HEK293T (cell line): ENCODE data around the gene CLEC18B.

Experiments
- ARNT ChIP-seq: fragments of 450-650 bp; IDR thresholded peaks from 2 replicates; pipeline ENCODE4 v1.6.1; 2017; ENCODE audit warnings: mild to moderate bottlenecking
- FOXA1 ChIP-seq: fragments of 450-650 bp; IDR thresholded peaks from 2 replicates; pipeline ENCODE4 v1.6.1; 2016; ENCODE audit warnings: mild to moderate bottlenecking
- FOXK2 ChIP-seq: fragments of 450-650 bp; IDR thresholded peaks from 2 replicates; pipeline ENCODE4 v1.6.1; 2016; ENCODE audit warnings: mild to moderate bottlenecking
- HDGF ChIP-seq: fragments of 450-650 bp; IDR thresholded peaks from 2 replicates; pipeline ENCODE4 v1.6.1; 2017; ENCODE audit warnings: antibody characterized with exemption, borderline replicate concordance
- SP1 ChIP-seq: fragments of 450-650 bp; IDR thresholded peaks from 2 replicates; pipeline ENCODE4 v1.6.1; 2017
- SUZ12 ChIP-seq: fragments of 450-650 bp; IDR thresholded peaks from 2 replicates; pipeline ENCODE4 v1.6.1; 2016; ENCODE audit warnings: mild to moderate bottlenecking
- TARDBP ChIP-seq: fragments of 450-650 bp; IDR thresholded peaks from 2 replicates; pipeline ENCODE4 v1.6.1; 2016
- ZNF384 ChIP-seq: fragments of 450-650 bp; IDR thresholded peaks from 2 replicates; pipeline ENCODE4 v1.6.1; 2016
- TF ChIP-seq, protein P1 (sequence below): fragments of 450-650 bp; IDR thresholded peaks from 2 replicates; pipeline ENCODE4 v1.6.1; 2016

DNA sequence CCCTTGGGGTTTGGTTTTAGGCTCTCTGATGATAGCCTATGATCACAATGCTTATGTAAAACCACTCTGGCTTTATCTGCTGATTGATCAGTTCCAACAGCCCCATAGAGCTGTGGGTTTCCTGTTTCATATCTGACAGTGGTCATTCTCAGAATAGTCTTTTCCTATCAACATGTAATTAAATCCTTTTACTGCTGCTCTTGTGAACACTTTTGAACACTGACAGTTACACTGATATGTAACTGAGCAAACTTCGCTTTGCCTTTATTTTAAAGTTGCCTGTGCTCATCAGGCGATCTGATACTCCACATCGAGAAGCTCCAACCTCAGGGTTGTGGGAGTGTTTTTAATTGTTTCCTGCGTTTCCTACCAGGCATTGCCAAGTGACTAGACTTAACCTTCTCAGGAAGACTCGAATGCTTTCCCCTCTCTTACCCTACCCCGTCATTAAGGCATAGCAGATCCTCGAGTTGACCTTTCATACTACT is 17.3 kb upstream of the CLEC18B start:
- TF ChIP-seq SUZ12 (no peak), FOXK2 (no peak), ARNT (no peak), HDGF (no peak), ZNF384 (no peak), FOXA1 (no peak), SP1 (no peak), TARDBP (no peak)
- TF ChIP-seq, protein P1, sequence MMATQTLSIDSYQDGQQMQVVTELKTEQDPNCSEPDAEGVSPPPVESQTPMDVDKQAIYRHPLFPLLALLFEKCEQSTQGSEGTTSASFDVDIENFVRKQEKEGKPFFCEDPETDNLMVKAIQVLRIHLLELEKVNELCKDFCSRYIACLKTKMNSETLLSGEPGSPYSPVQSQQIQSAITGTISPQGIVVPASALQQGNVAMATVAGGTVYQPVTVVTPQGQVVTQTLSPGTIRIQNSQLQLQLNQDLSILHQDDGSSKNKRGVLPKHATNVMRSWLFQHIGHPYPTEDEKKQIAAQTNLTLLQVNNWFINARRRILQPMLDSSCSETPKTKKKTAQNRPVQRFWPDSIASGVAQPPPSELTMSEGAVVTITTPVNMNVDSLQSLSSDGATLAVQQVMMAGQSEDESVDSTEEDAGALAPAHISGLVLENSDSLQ: no peak
